BLaER1 treated with 17β-estradiol and CSF1 and Interleukin-3, amounts not matched to agents 10 nM and 100 nM (cell line): ENCODE measurements around the gene FHOD3.

Source experiments
- H3K27ac ChIP-seq, 11 experiments: shearing (Covaris generic); formaldehyde crosslinking; 2 replicates each; pipeline ENCODE4 v1.8.1; 2022
- H3K27me3 ChIP-seq, 11 experiments: shearing (Covaris generic); formaldehyde crosslinking; 2 replicates each; pipeline ENCODE4 v1.8.1; 2022
- H3K36me3 ChIP-seq, 11 experiments: shearing (Covaris generic); formaldehyde crosslinking; 2 replicates each; pipeline ENCODE4 v1.8.1; 2022
- H3K4me1 ChIP-seq, 10 experiments: shearing (Covaris generic); formaldehyde crosslinking; 2 replicates each; pipeline ENCODE4 v1.8.1; 2022
- H3K4me2 ChIP-seq, 11 experiments: shearing (Covaris generic); formaldehyde crosslinking; 2 replicates each; pipeline ENCODE4 v1.8.1; 2022
- H3K4me3 ChIP-seq, 10 experiments: shearing (Covaris generic); formaldehyde crosslinking; 2 replicates each; pipeline ENCODE4 v1.8.1; 2022
- H3K9ac ChIP-seq, 11 experiments: shearing (Covaris generic); formaldehyde crosslinking; 2 replicates each; pipeline ENCODE4 v1.8.1; 2022
- H3K9me3 ChIP-seq, 11 experiments: shearing (Covaris generic); formaldehyde crosslinking; replicated peaks in 1 of 11; 2 replicates each; pipeline ENCODE4 v1.8.1; 2022
- H4K20me1 ChIP-seq, 11 experiments: shearing (Covaris generic); formaldehyde crosslinking; 2 replicates each; pipeline ENCODE4 v1.8.1; 2022
- Cebpa-rat ChIP-seq, 11 experiments: shearing (Covaris generic); IDR thresholded peaks; 2 replicates each; pipeline ENCODE4 v1.8.1; 2022

The FHOD3 gene

DNA sequence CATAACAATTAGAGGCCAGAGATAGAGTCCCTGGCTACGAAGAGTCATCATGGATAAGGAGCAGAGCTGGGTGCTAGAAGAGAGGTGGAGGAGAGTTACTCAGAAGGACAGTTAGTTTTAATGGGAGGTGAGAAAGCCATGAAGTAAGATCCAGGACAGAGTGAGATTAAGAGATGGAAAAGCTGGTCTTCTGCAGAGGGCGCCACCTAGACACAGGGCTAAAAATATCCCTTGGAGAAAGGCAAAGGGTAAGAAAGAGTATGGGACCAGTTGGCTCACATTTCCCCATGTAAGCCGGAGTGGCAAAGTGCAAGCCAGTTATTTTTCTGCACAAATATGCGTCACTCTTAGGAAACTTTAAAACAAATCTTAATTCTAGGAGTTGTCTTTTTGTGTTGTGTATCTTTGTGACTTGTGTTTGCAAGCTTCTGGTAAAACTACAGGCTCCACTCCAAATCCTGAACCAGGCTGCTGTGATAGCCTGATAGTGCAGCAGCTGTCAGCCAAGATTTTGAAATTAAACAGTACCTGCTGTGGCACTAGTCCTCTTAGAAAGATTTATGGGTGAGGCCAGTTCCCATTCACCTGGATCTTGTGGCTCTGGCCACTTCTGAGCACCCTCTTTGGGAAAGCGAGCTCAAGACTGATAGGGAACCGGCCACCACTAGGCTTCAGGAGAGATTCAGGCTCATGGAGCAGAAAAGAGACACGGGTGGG lies 327.1 kb downstream of the FHOD3 start:
- H3K9ac ChIP-seq = no peak overlapping the region
- H3K27ac ChIP-seq = no peak overlapping the region
- H3K4me1 ChIP-seq = peaks cover 0 to 30% (median 20%) of the 10 kb centered on the region in 10 experiments; a peak in 15 of 20 replicates
- no peaks in the 10 kb centered on the region for H4K20me1 ChIP-seq
- H3K36me3 ChIP-seq = peaks cover 0 to 13% (median 0%) of the 10 kb centered on the region in 11 experiments; a peak in 5 of 22 replicates
- no peaks in the 10 kb centered on the region for H3K27me3 ChIP-seq
- H3K9me3 ChIP-seq = peaks cover 8 to 46% (median 32%) of the 10 kb centered on the region in 11 experiments
- TF ChIP-seq Cebpa-rat (IDR thresholded peaks at IDR 0.05) = no peak
- no peak overlapping the region for H3K4me3 ChIP-seq
- H3K4me2 ChIP-seq = no peak overlapping the region

DNA sequence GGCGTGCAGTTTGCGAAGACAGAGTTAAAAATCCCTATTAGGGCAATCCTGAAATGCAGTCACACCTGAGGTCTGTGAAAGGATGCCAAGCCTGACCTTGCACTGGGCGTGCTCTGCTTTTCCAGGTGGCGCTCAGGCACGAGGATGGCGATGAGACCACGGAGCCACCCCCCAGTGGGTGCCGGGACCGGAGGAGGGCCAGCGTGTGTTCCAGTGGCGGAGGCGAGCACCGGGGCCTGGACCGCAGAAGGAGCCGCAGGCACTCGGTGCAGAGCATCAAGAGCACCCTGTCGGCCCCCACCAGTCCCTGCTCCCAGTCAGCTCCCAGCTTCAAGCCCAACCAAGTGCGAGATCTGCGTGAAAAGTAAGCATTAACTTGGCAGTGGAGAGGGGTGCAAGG lies 327.9 kb downstream of the FHOD3 start:
- H3K4me3 ChIP-seq = no peak overlapping the region
- H3K27ac ChIP-seq = no peak overlapping the region
- H3K9ac ChIP-seq = no peak overlapping the region
- no peak overlapping the region for H3K4me2 ChIP-seq
- H3K27me3 ChIP-seq = no peaks in the 10 kb centered on the region
- TF ChIP-seq Cebpa-rat (IDR thresholded peaks at IDR 0.05) = no peak
- H3K4me1 ChIP-seq = peaks cover 0 to 38% (median 28%) of the 10 kb centered on the region in 10 experiments; a peak in 15 of 20 replicates
- peaks cover 0 to 13% (median 0%) of the 10 kb centered on the region in 11 experiments; a peak in 5 of 22 replicates for H3K36me3 ChIP-seq
- peaks cover 11 to 47% (median 35%) of the 10 kb centered on the region in 11 experiments for H3K9me3 ChIP-seq
- H4K20me1 ChIP-seq = no peaks in the 10 kb centered on the region

DNA sequence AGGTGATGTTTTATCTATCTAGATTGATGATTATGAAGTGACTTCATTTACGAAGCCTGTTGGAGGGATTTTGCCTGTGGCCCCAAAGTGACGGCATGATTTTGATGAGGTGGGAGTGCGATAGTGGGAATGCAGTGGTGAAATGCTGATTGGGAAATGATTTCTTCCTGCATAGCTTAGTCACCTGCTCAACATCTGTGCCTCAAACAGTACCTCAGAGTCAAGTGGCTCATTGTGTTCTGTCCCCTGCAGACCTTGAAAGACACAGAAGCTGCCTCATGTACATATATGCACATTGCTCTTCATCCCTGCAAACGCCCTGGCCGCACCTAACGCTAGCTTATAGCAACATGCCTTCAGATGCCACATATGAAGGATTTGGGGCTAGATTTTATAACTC lies 330.1 kb downstream of the FHOD3 start:
- Histone ChIP-seq H3K4me3 (no peak overlapping the region), H3K4me1 (peaks cover 0 to 57% (median 41%) of the 10 kb centered on the region in 10 experiments; a peak in 15 of 20 replicates), H3K4me2 (peak overlapping the region in 6 of 11 experiments; percentile 51 to 79 (median 70); a peak in 8 of 22 replicates), H3K36me3 (peaks cover 0 to 13% (median 0%) of the 10 kb centered on the region in 11 experiments; a peak in 5 of 22 replicates), H4K20me1 (no peaks in the 10 kb centered on the region), H3K9ac (no peak overlapping the region), H3K9me3 (peaks cover 11 to 51% (median 36%) of the 10 kb centered on the region in 11 experiments), H3K27ac (peak overlapping the region in 1 of 11 experiments; percentile 77; a peak in 1 of 22 replicates), H3K27me3 (no peaks in the 10 kb centered on the region)
- no peak for TF ChIP-seq Cebpa-rat (IDR thresholded peaks at IDR 0.05)

DNA sequence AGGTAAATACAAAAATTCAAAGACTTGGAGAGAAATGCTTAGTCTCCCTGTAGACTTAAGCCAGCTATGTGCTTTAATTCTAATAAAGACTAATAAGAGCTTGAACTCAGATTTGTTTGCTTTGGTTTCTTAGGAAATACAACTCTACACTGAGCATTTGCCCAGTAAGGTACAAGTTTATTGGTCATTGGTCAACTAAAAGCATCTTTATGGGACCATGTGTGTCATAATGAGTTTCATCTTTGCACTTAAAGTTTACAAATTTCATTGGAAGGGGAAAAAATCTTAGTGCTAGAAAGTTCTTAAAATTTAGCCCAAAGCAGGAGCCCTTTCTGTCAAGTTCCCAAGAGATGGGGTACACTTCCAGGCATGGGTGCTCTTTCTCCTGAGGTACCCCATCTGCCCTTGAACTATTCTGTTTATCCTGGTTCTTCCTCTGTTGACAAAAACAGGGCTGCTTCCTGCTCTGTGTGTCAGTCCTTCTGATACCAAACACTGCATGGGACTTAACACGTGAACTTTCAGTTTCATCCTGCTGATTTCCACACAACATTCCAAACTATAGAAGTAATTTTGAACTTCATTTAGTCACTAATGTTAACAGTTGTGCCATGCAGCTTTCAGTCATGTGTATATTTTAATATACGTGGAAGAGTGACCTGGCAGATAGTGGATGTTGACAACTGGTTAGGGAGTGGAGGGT lies 331.1 kb downstream of the FHOD3 start:
- Histone ChIP-seq H3K4me2 (peak overlapping the region in 9 of 11 experiments; percentile 13 to 79 (median 55); a peak in 18 of 22 replicates), H3K4me3 (peak overlapping the region in 2 of 10 experiments; percentile 3 to 8; a peak in 1 of 20 replicates), H4K20me1 (no peaks in the 10 kb centered on the region), H3K4me1 (peaks cover 0 to 66% (median 44%) of the 10 kb centered on the region in 10 experiments; a peak in 15 of 20 replicates), H3K36me3 (peaks cover 0 to 13% (median 0%) of the 10 kb centered on the region in 11 experiments; a peak in 5 of 22 replicates), H3K9ac (0 out of 22 replicates have a peak overlapping the region, but pooled peaks of 1 of the 11 experiments have one; percentile 11), H3K27ac (peak overlapping the region in 5 of 11 experiments; percentile 10 to 77 (median 47); a peak in 10 of 22 replicates), H3K9me3 (peaks cover 11 to 55% (median 36%) of the 10 kb centered on the region in 11 experiments), H3K27me3 (no peaks in the 10 kb centered on the region)
- TF ChIP-seq Cebpa-rat (IDR thresholded peaks at IDR 0.05) = no peak

DNA sequence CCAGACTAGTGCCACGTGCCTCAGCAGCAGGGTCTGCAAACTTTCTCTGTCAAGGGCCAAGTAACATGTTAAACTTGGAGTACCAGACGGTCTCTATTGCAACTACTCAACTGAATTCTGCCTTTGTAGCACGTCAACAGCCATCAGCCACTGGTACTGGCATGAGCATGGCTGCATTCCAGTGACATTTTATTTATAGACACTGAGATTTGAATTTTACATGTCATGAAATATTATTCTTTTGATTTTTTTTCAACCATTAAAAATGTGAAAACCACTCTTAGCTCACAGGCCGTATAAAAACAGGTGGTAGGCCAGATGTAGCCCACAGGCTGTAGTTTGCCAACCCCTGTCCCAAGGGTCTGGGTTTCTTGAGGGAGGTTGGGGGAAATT lies 331.6 kb downstream of the FHOD3 start:
- Histone ChIP-seq H3K4me1 (peaks cover 2 to 72% (median 49%) of the 10 kb centered on the region in 10 experiments), H3K27ac (peak overlapping the region in 5 of 11 experiments; percentile 10 to 77 (median 47); a peak in 7 of 22 replicates)

DNA sequence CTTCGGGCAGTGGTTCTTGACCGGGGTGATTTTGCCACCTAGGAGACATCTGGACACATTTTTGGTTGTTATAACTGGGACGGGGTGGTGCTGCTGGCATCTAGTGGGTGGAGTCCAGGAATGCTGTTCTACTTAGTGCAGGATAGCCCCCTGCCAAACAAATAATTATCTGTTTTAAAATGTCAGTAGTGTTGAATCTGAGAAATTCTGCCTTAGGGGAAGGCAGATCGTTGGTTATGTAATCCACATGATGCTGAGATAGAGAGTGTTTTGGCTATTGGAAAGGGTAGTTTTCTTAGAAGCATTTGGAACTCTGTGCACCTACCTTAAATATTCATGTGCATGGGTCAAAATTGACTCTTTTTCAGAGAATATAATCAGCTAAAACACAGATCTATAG lies 332.3 kb downstream of the FHOD3 start:
- no peaks in the 10 kb centered on the region for H3K27me3 ChIP-seq
- peak overlapping the region in 8 of 11 experiments; percentile 13 to 79 (median 60); a peak in 13 of 22 replicates for H3K4me2 ChIP-seq
- H3K9me3 ChIP-seq = peaks cover 9 to 47% (median 32%) of the 10 kb centered on the region in 11 experiments
- H3K9ac ChIP-seq = peak overlapping the region in 1 of 11 experiments; percentile 43; a peak in 1 of 22 replicates
- peak overlapping the region in 5 of 11 experiments; percentile 10 to 77 (median 47); a peak in 7 of 22 replicates for H3K27ac ChIP-seq
- no peaks in the 10 kb centered on the region for H4K20me1 ChIP-seq
- peak overlapping the region in 2 of 10 experiments; percentile 3 to 13; a peak in 1 of 20 replicates for H3K4me3 ChIP-seq
- no peak for TF ChIP-seq Cebpa-rat (IDR thresholded peaks at IDR 0.05)
- H3K36me3 ChIP-seq = peaks cover 0 to 13% (median 0%) of the 10 kb centered on the region in 11 experiments; a peak in 5 of 22 replicates
- peaks cover 6 to 79% (median 56%) of the 10 kb centered on the region in 10 experiments for H3K4me1 ChIP-seq

More for the DNA sequence above, 331.6 kb downstream of the FHOD3 start:
- H3K9ac ChIP-seq = 0 out of 22 replicates have a peak overlapping the region, but pooled peaks of 1 of the 11 experiments have one; percentile 11
- H3K36me3 ChIP-seq = peaks cover 0 to 13% (median 0%) of the 10 kb centered on the region in 11 experiments; a peak in 5 of 22 replicates
- no peaks in the 10 kb centered on the region for H3K27me3 ChIP-seq
- peaks cover 11 to 54% (median 33%) of the 10 kb centered on the region in 11 experiments for H3K9me3 ChIP-seq
- peak overlapping the region in 3 of 10 experiments; percentile 0 to 8 (median 3); a peak in 1 of 20 replicates for H3K4me3 ChIP-seq
- peak overlapping the region in 9 of 11 experiments; percentile 13 to 79 (median 55); a peak in 18 of 22 replicates for H3K4me2 ChIP-seq
- TF ChIP-seq Cebpa-rat (IDR thresholded peaks at IDR 0.05) = no peak
- no peaks in the 10 kb centered on the region for H4K20me1 ChIP-seq

DNA sequence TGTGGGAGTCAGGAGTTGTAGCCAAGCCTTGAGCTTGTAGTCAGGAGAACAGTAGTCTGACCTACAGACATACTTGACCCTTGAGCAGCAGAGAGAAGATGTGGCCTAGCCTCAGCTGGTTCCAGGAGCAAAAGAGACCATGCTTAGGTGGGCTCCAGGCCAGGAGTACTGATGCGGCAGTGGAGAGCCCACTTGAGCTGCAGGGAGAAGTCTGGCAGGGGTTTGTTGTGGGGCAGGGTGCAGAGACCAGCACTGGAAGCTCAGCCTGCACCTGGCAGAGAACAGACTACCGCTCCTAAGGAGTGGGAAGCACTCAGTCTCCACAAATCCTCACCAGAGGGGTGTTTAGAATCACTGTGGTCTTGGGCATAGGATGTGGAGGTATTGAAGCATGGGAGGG lies 333.4 kb downstream of the FHOD3 start:
- peaks cover 0 to 13% (median 0%) of the 10 kb centered on the region in 11 experiments; a peak in 4 of 22 replicates for H3K36me3 ChIP-seq
- H3K27me3 ChIP-seq = no peaks in the 10 kb centered on the region
- no peaks in the 10 kb centered on the region for H4K20me1 ChIP-seq
- no peak overlapping the region for H3K9ac ChIP-seq
- no peak for TF ChIP-seq Cebpa-rat (IDR thresholded peaks at IDR 0.05)
- H3K4me3 ChIP-seq = no peak overlapping the region
- peak overlapping the region in 8 of 11 experiments; percentile 34 to 79 (median 60); a peak in 16 of 22 replicates for H3K4me2 ChIP-seq
- H3K9me3 ChIP-seq = peaks cover 9 to 37% (median 22%) of the 10 kb centered on the region in 11 experiments; a peak in 21 of 22 replicates
- H3K4me1 ChIP-seq = peaks cover 6 to 89% (median 67%) of the 10 kb centered on the region in 10 experiments
- H3K27ac ChIP-seq = peak overlapping the region in 2 of 11 experiments; percentile 46 to 77; a peak in 4 of 22 replicates

DNA sequence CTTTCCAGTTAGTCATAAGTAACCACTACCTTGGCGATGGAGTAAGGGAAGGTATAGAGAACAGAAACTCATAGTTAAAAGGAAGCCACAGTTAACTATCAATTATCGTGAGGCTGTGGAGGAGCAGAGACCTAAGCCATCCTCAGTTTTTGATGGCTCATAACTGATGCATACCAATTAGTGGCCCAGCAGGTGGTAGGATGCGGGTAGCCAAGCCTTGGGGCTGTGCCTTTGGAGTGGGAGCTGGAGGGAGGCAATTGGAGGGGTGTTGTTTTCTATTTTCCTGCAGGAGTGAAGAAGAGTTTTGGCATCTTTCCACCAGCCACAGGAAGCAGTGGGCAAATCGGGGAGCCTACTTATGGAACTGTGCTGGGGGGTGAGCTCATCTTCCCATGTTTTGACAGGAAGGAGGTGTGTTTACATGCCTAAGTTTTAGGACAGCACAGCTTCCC lies 336.5 kb downstream of the FHOD3 start:
- peak overlapping the region; percentile 34 to 80 (median 56); a peak in 20 of 22 replicates for H3K4me2 ChIP-seq
- H3K4me3 ChIP-seq = no peak overlapping the region
- peaks cover 7 to 17% (median 9%) of the 10 kb centered on the region in 11 experiments; a peak in 17 of 22 replicates for H3K9me3 ChIP-seq
- no peak overlapping the region for H3K27ac ChIP-seq
- no peak for TF ChIP-seq Cebpa-rat (IDR thresholded peaks at IDR 0.05)
- H3K9ac ChIP-seq = no peak overlapping the region
- no peaks in the 10 kb centered on the region for H4K20me1 ChIP-seq
- H3K36me3 ChIP-seq = no peaks in the 10 kb centered on the region
- H3K27me3 ChIP-seq = no peaks in the 10 kb centered on the region
- H3K4me1 ChIP-seq = peaks cover 6 to 92% (median 63%) of the 10 kb centered on the region in 10 experiments
